SK-N-MC (cell line): ENCODE data around the gene MACROD2.

Experiments
- EZH2 ChIP-seq: fragments of 200-600 bp; sonication (generic); IDR thresholded peaks from one replicate; pipeline ENCODE4 v1.6.1; 2017; ENCODE audit warnings: antibody characterized with exemption
- POLR2AphosphoS5 ChIP-seq: IDR thresholded peaks from 2 replicates; pipeline ENCODE4 v1.6.1; 2012; ENCODE audit warnings: mild to moderate bottlenecking, low read depth, low read length, borderline replicate concordance

GRCh38 chr20:14890713-14891112 is 895.4 kb downstream of the MACROD2 start:
- no peak for TF ChIP-seq POLR2AphosphoS5
- no peak for TF ChIP-seq EZH2
